Activated naive CD4-positive, alpha-beta T cell treated with anti-CD3 and anti-CD28 coated beads, Interleukin-2, amount 50 U/mL, for 24 hours (primary cell): ENCODE results near the gene DDTL.
A peak's percentile ranks its signal among the peaks of the same experiment; 100 is the strongest.

Source experiments
- H3K27ac Mint-ChIP-seq: one replicate; pipeline ENCODE4 v1.8.0; 2021; ENCODE audit warnings: mild to moderate bottlenecking, mixed read lengths
- H3K27me3 Mint-ChIP-seq: one replicate; pipeline ENCODE4 v1.8.0; 2021; ENCODE audit warnings: mixed read lengths
- H3K36me3 Mint-ChIP-seq: one replicate; pipeline ENCODE4 v1.8.0; 2021; ENCODE audit warnings: mixed read lengths
- H3K4me1 Mint-ChIP-seq: one replicate; pipeline ENCODE4 v1.8.0; 2021; ENCODE audit warnings: mixed read lengths
- H3K4me3 Mint-ChIP-seq: one replicate; pipeline ENCODE4 v1.8.0; 2021; ENCODE audit warnings: mild to moderate bottlenecking, mixed read lengths
- H3K9me3 Mint-ChIP-seq: one replicate; pipeline ENCODE4 v1.8.0; 2021; ENCODE audit warnings: mixed read lengths

The DDTL gene

GRCh38 chr22:24008381-24009226, 41.9 kb downstream of the DDTL start:
- H3K4me3 Mint-ChIP-seq = no peak overlapping the region
- H3K27me3 Mint-ChIP-seq = no peaks in the 10 kb centered on the region
- H3K4me1 Mint-ChIP-seq = peaks cover 10% of the 10 kb centered on the region
- no peaks in the 10 kb centered on the region for H3K36me3 Mint-ChIP-seq
- no peaks in the 10 kb centered on the region for H3K9me3 Mint-ChIP-seq
- no peak overlapping the region for H3K27ac Mint-ChIP-seq

GRCh38 chr22:24009227-24010017, 42.7 kb downstream of the DDTL start:
- Mint-ChIP-seq H3K9me3 (no peaks in the 10 kb centered on the region), H3K4me1 (peaks cover 16% of the 10 kb centered on the region), H3K27ac (no peak overlapping the region), H3K36me3 (peaks cover under 1% of the 10 kb centered on the region), H3K4me3 (no peak overlapping the region), H3K27me3 (no peaks in the 10 kb centered on the region)

DNA sequence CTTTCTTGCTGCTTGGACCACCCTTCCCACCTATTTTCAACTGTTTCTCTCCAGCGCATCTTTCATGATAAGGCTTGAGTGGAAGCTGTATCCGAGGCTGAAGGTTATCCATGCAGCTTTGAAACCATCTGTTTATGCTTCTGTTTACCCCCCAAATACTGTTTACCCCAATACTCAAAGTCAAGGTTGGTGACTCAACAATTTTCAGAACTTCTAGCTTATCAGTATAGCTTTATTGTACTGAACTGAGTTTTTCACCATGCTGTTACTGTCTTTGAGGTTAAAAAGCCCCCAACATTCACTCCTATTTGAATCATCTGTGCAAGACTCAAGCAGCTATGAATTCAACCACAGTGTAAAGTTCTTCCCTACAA, 43.3 kb downstream of the DDTL start:
- H3K27me3 Mint-ChIP-seq = no peaks in the 10 kb centered on the region

GRCh38 chr22:24011735-24012068, 45.0 kb downstream of the DDTL start:
- Mint-ChIP-seq H3K9me3 (no peaks in the 10 kb centered on the region), H3K36me3 (peaks cover 8% of the 10 kb centered on the region), H3K4me1 (peaks cover 24% of the 10 kb centered on the region)

More for the DNA sequence above, 43.3 kb downstream of the DDTL start:
- Mint-ChIP-seq H3K27ac (peak overlapping the region; percentile 14), H3K9me3 (no peaks in the 10 kb centered on the region), H3K36me3 (peaks cover 1% of the 10 kb centered on the region), H3K4me1 (peaks cover 21% of the 10 kb centered on the region), H3K4me3 (peak overlapping the region; percentile 51)

DNA sequence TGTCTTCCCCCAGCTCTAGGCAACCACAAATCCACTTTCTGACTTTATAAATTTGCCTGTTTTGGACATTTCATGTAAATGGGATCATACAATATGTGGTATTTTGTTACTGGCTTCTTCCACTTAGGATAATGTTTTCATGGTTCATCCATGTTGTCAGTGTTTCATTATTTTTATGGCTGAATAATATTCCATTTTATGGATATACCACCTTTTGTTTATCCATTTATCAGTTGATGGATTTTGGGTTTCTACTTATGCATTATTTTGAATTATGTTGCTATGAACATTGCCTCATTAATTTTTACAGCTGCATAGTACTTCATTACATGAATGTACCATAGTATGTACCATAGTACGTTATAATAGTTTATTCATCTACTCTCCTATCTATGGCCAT, 49.5 kb downstream of the DDTL start:
- Mint-ChIP-seq H3K27me3 (no peaks in the 10 kb centered on the region), H3K4me3 (no peak overlapping the region), H3K27ac (no peak overlapping the region), H3K36me3 (peaks cover 17% of the 10 kb centered on the region), H3K4me1 (peaks cover 43% of the 10 kb centered on the region), H3K9me3 (no peaks in the 10 kb centered on the region)

More at GRCh38 chr22:24011735-24012068, 45.0 kb downstream of the DDTL start:
- H3K27me3 Mint-ChIP-seq = no peaks in the 10 kb centered on the region
- peak overlapping the region; percentile 98 for H3K4me3 Mint-ChIP-seq
- peak overlapping the region; percentile 82 for H3K27ac Mint-ChIP-seq

DNA sequence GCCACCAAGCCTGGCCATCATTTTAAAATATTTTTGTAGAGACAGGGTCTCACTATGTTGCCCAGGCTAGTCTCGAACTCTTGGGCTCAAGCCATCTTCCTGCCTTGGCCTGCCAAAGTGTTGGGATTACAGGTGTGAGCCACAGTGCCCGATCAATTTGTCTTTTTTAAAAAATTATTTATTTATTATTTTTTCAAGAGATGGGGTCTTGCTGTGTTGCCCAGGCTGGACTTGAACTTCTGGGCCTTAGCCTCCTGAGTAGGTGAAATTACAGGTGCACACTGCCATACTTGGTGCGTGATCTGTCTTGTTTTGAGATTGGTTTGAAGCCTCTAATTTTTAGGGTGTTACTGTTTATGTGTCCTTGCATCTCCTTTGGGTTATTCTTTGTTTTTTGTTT, 54.6 kb downstream of the DDTL start:
- Mint-ChIP-seq H3K4me3 (no peak overlapping the region), H3K4me1 (peaks cover 59% of the 10 kb centered on the region), H3K36me3 (peaks cover 31% of the 10 kb centered on the region), H3K9me3 (peaks cover 9% of the 10 kb centered on the region), H3K27me3 (no peaks in the 10 kb centered on the region), H3K27ac (no peak overlapping the region)
